HT1080 (cell line): ENCODE results near the gene DTWD2. TPM values are rescaled to one million over a fixed set of nuclear protein-coding genes. Genes with fewer than 3 reads are reported as not detected.
"Not testable (repeated sequence)": the region's sequence is repeated elsewhere in the genome, so short reads cannot be mapped to it uniquely, and the experiment has no call there.

Experiments
- DNase-seq: peaks from one replicate; pipeline ENCODE4 v3.0.0-alpha.2; 2015; ENCODE audit warnings: low read depth
- total RNA-seq: library from RNA; depleted of rRNA; stranded (reverse); fragments of >200 nt; shearing (Covaris generic); gene quantifications from 2 replicates; pipeline ENCODE4 v1.2.3, GENCODE V29; 2014

DTWD2 gene
- total RNA-seq, 1 experiment from 2014 or later, result 8.2 TPM

DNA sequence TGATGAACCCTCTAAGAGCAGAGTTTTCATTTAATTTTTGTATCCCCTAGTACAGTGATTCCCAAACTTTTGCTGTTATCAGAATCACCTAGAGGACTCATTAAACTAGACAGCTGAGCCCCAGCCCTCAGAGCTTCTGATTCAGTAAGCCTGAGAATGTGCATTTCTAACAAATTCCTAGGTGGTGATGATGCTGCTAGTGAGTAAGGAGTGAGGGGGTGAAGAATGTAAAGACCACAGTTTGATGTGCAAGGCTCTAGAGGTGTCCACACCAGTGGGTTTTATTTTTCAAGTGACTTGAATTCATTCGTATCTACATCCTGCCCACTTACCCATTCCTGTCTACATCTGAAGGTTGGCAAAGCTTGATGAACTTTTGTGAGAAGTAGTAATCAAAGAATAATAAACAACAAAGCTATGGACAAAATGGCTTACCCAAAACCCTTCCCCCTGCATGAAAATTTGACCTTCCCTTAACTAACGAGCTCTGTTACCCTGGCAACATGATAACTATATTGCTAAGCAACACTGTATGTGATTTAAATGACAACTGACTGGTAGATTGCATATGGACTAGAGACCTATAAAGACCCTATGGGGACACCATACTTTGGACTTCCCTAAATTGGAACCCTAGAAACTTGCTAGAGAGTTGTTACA is 35.2 kb downstream of the DTWD2 start:
- DNase-seq, result peak; percentile 50

- not testable (repeated sequence) for DNase-seq
Observed at GRCh38 chr5:118952306-118952705, 36.0 kb downstream of the DTWD2 start.

DNA sequence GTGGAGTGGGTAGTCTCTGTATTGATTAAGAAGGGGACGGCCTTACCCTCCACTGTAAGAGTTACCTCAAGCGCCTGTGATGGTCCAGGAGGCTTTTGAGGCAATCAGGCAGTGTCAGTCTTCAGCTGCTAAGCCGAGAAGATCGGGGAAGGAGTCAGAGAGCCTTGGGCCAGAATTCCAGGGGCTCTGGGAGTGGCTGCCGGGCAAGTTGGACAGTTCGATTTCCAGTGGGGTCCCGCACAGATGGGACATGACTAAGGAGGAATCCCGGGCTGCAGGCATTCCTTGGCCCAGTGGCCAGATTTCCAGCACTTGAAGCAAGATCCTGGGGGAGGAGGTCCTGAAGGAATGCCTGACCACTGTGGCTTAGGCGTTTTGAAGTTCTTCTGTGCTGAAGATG is 38.0 kb downstream of the DTWD2 start:
- DNase-seq, result not testable (repeated sequence)

GRCh38 chr5:118946138-118946800 is 42.1 kb downstream of the DTWD2 start:
- DNase-seq, result no peak

DNA sequence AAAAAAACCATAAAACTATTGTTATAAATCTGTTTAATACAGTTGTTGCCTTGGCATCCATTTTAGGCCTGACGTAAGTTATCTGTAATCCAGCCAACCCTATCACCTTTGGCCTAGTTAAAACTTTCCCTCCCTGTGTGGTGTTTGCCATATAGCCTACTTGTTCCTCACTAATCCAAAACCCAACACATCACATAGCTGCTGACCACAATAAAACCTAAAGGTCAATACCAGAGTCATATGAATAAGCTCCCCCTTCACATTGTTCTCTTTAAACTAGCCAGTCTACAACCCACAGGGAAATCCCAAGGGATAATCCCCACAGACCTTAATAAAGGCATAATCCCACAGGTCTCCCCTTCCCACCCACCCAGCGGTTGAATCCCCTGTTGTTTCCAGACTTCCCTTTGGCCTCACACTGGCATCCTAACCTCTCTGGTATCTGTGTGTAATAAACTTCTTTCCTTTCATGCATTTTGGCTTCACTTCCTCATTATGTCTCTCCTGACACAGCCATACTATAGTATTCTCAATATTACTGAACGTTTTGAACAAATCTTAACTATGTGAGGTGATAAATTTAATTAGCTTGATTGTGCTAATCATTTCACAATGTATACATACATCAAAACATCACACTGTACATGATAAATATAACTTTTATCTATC is 50.8 kb downstream of the DTWD2 start:
- peak; percentile 10 for DNase-seq

DNA sequence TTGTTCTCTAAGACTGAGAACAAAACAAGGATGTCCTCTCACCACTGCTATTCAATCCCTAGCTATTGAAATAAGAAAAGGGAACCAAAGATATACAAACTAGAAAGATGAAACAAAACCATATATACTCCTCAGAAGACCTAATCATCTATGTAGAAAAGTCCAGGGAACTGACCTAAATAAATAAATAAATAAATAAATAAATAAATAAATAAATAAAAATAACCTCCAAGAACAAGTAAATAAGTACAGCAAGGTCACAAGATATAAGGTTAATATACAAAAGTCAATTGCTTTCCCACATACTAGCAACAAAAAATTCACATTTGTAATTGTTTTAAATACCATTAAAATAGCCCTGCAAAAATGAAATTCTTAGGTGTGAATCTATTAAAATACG is 54.6 kb downstream of the DTWD2 start:
- DNase-seq, result no peak

- no peak for DNase-seq
Observed at GRCh38 chr5:118931564-118931963, 56.8 kb downstream of the DTWD2 start.

DNA sequence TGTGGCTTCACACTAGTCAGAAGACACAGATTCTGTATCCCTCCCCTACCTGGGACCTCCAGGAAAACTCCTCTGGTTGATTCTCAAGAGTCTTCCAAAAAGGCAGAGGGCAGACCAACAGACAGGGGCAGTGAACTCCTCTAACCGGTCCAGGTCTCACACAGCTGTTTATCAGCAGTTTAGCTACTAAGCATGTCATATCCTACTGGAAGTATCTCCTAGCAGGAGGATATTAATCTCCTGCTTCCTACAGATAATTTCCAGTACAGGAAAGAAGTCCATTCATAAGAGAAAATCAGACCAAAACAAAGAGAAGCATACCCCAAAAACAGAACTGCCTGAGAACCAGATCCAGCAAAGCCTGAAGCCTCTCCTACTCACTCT is 64.3 kb downstream of the DTWD2 start:
- DNase-seq, result no peak

- DNase-seq, result no peak
Observed at GRCh38 chr5:118923295-118924005, 64.9 kb downstream of the DTWD2 start.

- DNase-seq, result no peak
Observed at GRCh38 chr5:118921866-118922265, 66.5 kb downstream of the DTWD2 start.

- DNase-seq, result no peak
Observed at GRCh38 chr5:118919016-118919415, 69.3 kb downstream of the DTWD2 start.

GRCh38 chr5:118918232-118918631 is 70.1 kb downstream of the DTWD2 start:
- DNase-seq, result no peak

GRCh38 chr5:118907536-118907935 is 80.8 kb downstream of the DTWD2 start:
- DNase-seq, result not testable (repeated sequence)

DNA sequence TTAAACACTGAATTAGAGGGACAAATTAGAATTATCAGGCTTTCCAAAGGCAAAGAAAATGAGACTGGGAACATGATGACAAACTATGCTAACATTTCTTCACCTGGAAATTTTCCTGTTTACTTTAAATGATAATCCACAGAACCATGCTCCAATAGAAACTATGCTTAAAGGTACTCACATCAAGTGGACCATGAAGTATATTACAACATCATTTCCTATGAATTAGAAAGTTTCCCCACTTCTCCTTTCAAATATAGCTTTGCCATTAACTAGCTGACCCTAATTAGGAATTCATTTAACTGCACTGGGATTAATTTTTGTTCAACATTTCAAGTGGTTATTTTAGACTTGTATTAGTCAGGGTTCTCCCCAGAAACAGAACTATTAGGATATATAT is 81.4 kb downstream of the DTWD2 start:
- no peak for DNase-seq

DNA sequence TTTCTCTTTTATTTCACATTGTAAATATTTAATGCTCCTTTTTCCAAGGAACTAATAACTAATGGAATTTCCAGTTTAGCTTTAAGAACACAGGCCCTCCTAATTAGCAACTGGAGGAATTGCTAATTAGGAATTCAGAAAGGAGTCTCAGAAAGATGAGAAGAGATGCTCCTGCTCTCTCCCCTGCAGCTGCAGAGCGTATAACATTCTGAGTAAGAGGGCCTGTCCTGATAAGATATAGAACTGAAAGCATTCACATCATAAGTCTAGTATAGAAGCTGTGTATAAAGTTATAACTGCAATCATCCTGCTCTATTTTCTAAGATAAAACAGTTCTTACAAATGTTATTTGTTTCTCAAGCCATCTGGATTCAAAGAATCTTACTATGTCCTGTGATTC is 83.2 kb downstream of the DTWD2 start:
- DNase-seq, result no peak

- DNase-seq, result no peak
Observed at GRCh38 chr5:118902656-118903438, 85.5 kb downstream of the DTWD2 start.

- no peak for DNase-seq
Observed at GRCh38 chr5:118894709-118895108, 93.6 kb downstream of the DTWD2 start.

DNA sequence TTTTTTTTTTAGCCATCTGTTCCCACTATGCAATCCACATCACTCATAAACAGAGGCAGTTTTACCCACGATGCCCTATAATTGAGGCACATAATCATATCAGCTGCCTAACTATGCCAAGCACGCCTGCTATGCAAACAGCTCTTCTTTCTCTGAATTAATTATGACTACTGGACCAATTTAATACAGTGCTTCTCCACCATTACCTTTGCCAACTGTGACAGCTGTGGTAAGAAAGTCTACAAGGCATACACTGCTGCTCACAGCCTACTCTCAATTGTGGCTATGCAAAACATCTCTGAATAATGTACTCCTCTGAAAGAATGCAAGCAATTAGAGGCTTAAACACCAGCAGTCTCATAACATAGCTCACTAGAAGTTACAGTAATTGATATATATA is 97.1 kb downstream of the DTWD2 start:
- DNase-seq, result no peak

DNA sequence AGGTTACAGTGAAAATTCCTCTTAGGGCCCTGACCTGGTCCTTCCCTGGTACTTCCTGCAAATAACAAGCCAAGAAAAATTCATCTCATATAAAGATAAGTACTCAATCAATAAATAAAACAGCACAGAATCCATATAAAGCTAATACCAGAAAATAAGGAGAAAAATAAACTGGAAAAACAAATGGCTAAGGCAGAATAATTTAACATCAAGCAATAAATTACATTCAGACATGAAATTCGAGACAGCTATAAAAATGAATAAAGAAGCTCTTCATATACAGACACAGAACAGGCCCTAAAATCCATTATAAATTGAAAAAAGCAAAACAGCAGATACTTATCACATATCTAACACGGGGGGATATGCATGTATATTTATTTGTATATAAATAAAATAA is 99.2 kb downstream of the DTWD2 start:
- DNase-seq, result no peak

DNA sequence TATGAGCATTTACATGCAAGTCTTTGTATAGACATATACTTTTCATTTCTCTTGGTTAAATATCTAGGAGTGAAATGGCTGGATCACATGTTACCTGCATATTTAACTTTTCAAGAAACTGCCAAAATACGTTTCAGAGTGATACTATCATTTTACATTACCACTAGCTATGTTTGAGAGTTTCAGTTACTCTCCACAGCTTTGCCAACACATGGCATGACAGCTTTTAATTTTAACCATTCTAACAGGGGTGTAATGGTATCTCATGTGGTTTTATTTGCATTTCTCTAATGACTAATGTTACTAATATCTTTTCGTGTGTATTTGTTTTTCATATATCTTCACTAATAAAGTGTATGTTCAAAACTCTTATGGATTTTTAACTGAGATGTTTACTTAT is 99.8 kb downstream of the DTWD2 start:
- no peak for DNase-seq

- DNase-seq, result no peak
Observed at GRCh38 chr5:118883362-118883761, 105.0 kb downstream of the DTWD2 start.
